ENCODE data around the gene ANKRD18B. TPM values are rescaled to one million over a fixed set of nuclear protein-coding genes. Genes with fewer than 3 reads are reported as not detected.
A peak's percentile ranks its signal among the peaks of the same experiment; 100 is the strongest.

Gene ANKRD18B
- total and polyA plus RNA-seq, 9 of the 15 experiments (the other 6 are each of a cell fraction or from before 2014, with no cell fraction given), result 0.43 to 12.6 (median 1.8) TPM

DNA sequence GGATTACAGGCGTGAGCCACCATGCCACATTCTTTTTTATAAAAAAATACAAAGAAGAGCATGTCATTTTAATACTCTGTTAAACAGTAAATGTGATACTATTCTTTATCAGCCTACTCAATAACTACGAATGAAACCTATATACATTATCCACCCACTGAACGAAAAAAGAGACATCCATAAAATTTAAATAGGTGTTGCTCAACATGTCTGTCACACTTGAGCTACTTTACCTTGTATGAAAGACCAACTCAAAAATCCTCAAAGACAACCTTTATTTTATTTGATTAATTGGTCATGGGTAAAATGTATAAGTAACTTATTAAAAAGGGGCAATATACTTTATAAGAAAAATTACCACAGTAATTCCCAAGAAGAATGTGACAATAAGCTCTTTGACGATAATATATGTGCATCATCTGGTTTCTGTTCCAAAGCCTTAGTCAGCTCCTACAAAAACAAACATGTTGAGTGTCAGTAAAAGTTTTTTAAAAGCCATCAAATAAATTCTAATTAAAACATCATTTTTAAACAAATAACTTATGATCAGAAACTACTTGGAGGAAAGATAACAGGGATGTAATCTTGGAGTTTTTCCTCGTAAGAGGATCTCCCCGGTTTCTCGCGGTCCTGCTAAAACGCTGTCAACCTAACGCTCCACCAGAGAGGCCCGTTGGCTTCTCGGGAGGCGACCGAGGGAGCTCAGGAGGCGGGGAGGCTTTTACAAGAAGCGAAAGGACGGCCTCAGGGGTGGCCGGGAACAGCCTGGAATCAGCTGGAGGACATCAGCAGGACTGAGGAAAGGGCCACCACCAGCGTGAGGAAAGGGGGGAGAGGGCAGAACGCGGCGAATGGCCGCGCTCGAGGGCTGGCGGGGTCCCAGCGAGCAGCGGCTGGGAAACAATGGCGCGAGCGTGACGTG, 13.5 kb upstream of the ANKRD18B start (continued):
- TF ChIP-seq DACH1 (IDR thresholded peaks at IDR 0.05; ENCODE audit: partially characterized antibody) (no peak), KHSRP (IDR thresholded peaks at IDR 0.05) (no peak), ILF3 (IDR thresholded peaks at IDR 0.05; ENCODE audit: borderline replicate concordance) (no peak), ZNF445 (CRISPR knock-in tag; IDR thresholded peaks at IDR 0.05; ENCODE audit: low read depth) (no peak), ZFX (CRISPR knock-in tag; IDR thresholded peaks at IDR 0.05) (peak; percentile 93), SMAD2 (IDR thresholded peaks at IDR 0.05; ENCODE audit: low read depth, low read length) (no peak), ZNF707 (CRISPR knock-in tag; conservative IDR thresholded peaks at IDR 0.05) (no peak), ZNF134 (CRISPR knock-in tag; conservative IDR thresholded peaks at IDR 0.05) (no peak), FOXK1 (CRISPR knock-in tag; IDR thresholded peaks at IDR 0.05; ENCODE audit: borderline replicate concordance) (no peak), RBM34 (IDR thresholded peaks at IDR 0.05; ENCODE audit: borderline replicate concordance, insufficient read depth, low read length) (no peak), NR2C2 (CRISPR knock-in tag; IDR thresholded peaks at IDR 0.05) (no peak), NR2C2 (tag; IDR thresholded peaks at IDR 0.05) (no peak), SAP30 (IDR thresholded peaks at IDR 0.05; ENCODE audit: borderline replicate concordance, insufficient read depth, low read depth, low read length, poor library complexity, severe bottlenecking) (no peak), ZFP1 (CRISPR knock-in tag; IDR thresholded peaks at IDR 0.05) (no peak), TCF7L2 (IDR thresholded peaks at IDR 0.05; ENCODE audit: low read depth, low read length) (no peak), NCOA1 (IDR thresholded peaks at IDR 0.05; ENCODE audit: low read depth) (no peak)
- TF ChIP-seq, protein P1, sequence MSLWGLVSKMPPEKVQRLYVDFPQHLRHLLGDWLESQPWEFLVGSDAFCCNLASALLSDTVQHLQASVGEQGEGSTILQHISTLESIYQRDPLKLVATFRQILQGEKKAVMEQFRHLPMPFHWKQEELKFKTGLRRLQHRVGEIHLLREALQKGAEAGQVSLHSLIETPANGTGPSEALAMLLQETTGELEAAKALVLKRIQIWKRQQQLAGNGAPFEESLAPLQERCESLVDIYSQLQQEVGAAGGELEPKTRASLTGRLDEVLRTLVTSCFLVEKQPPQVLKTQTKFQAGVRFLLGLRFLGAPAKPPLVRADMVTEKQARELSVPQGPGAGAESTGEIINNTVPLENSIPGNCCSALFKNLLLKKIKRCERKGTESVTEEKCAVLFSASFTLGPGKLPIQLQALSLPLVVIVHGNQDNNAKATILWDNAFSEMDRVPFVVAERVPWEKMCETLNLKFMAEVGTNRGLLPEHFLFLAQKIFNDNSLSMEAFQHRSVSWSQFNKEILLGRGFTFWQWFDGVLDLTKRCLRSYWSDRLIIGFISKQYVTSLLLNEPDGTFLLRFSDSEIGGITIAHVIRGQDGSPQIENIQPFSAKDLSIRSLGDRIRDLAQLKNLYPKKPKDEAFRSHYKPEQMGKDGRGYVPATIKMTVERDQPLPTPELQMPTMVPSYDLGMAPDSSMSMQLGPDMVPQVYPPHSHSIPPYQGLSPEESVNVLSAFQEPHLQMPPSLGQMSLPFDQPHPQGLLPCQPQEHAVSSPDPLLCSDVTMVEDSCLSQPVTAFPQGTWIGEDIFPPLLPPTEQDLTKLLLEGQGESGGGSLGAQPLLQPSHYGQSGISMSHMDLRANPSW (CRISPR knock-in tag; IDR thresholded peaks at IDR 0.05), result no peak
- TF ChIP-seq, protein P2, sequence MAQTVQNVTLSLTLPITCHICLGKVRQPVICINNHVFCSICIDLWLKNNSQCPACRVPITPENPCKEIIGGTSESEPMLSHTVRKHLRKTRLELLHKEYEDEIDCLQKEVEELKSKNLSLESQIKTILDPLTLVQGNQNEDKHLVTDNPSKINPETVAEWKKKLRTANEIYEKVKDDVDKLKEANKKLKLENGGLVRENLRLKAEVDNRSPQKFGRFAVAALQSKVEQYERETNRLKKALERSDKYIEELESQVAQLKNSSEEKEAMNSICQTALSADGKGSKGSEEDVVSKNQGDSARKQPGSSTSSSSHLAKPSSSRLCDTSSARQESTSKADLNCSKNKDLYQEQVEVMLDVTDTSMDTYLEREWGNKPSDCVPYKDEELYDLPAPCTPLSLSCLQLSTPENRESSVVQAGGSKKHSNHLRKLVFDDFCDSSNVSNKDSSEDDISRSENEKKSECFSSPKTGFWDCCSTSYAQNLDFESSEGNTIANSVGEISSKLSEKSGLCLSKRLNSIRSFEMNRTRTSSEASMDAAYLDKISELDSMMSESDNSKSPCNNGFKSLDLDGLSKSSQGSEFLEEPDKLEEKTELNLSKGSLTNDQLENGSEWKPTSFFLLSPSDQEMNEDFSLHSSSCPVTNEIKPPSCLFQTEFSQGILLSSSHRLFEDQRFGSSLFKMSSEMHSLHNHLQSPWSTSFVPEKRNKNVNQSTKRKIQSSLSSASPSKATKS (CRISPR knock-in tag; IDR thresholded peaks at IDR 0.05), result no peak
- TF ChIP-seq, protein P3, sequence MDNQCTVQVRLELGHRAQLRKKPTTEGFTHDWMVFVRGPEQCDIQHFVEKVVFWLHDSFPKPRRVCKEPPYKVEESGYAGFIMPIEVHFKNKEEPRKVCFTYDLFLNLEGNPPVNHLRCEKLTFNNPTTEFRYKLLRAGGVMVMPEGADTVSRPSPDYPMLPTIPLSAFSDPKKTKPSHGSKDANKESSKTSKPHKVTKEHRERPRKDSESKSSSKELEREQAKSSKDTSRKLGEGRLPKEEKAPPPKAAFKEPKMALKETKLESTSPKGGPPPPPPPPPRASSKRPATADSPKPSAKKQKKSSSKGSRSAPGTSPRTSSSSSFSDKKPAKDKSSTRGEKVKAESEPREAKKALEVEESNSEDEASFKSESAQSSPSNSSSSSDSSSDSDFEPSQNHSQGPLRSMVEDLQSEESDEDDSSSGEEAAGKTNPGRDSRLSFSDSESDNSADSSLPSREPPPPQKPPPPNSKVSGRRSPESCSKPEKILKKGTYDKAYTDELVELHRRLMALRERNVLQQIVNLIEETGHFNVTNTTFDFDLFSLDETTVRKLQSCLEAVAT (IDR thresholded peaks at IDR 0.05), result no peak
- TF ChIP-seq, protein P4, sequence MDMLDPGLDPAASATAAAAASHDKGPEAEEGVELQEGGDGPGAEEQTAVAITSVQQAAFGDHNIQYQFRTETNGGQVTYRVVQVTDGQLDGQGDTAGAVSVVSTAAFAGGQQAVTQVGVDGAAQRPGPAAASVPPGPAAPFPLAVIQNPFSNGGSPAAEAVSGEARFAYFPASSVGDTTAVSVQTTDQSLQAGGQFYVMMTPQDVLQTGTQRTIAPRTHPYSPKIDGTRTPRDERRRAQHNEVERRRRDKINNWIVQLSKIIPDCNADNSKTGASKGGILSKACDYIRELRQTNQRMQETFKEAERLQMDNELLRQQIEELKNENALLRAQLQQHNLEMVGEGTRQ (CRISPR knock-in tag; IDR thresholded peaks at IDR 0.05), result no peak
